Karpas-422 (cell line): ENCODE results near the gene AFG3L2. TPM values are rescaled to one million over a fixed set of nuclear protein-coding genes. Genes with fewer than 3 reads are reported as not detected.
"Not testable (repeated sequence)": the region's sequence is repeated elsewhere in the genome, so short reads cannot be mapped to it uniquely, and the experiment has no call there.

ENCODE experiments used
- DNase-seq: peaks from one replicate; pipeline ENCODE4 v3.0.0-alpha.2; 2015
- H2AFZ ChIP-seq: fragments of 200-600 bp; sonication (generic); 2 replicates; pipeline ENCODE4 v1.6.1; 2014; ENCODE audit warnings: antibody characterized with exemption, low read length, mixed read lengths
- H3K27ac ChIP-seq: fragments of 200-600 bp; sonication (generic); 2 replicates; pipeline ENCODE4 v1.5.1; 2014; ENCODE audit warnings: mild to moderate bottlenecking, low read length, moderate library complexity
- H3K27me3 ChIP-seq: fragments of 200-600 bp; sonication (generic); 2 replicates; pipeline ENCODE4 v1.6.1; 2014; ENCODE audit warnings: low read length, mixed read lengths
- H3K36me3 ChIP-seq: fragments of 200-600 bp; sonication (generic); 2 replicates; pipeline ENCODE4 v1.6.1; 2014; ENCODE audit warnings: low read length, mixed read lengths; ENCODE audit not compliant: insufficient read depth
- H3K4me1 ChIP-seq: fragments of 200-600 bp; sonication (generic); 2 replicates; pipeline ENCODE4 v1.6.1; 2014; ENCODE audit warnings: mild to moderate bottlenecking, low read length, mixed read lengths
- H3K4me2 ChIP-seq: fragments of 200-600 bp; sonication (generic); 2 replicates; pipeline ENCODE4 v1.6.1; 2014; ENCODE audit warnings: low read length, low read depth, mild to moderate bottlenecking; ENCODE audit not compliant: poor library complexity, severe bottlenecking
- H3K4me3 ChIP-seq: fragments of 200-600 bp; sonication (generic); 2 replicates; pipeline ENCODE4 v1.5.1; 2014; ENCODE audit warnings: mild to moderate bottlenecking, antibody characterized with exemption, low read length, mixed read lengths
- H3K79me2 ChIP-seq: fragments of 200-600 bp; sonication (generic); 2 replicates; pipeline ENCODE4 v1.6.1; 2014; ENCODE audit warnings: mild to moderate bottlenecking, low read length, mixed read lengths
- H3K9ac ChIP-seq: fragments of 200-600 bp; sonication (generic); 2 replicates; pipeline ENCODE4 v1.6.0; 2014; ENCODE audit warnings: low read length
- H3K9me2 ChIP-seq: fragments of 200-600 bp; sonication (generic), shearing (Covaris generic); replicated peaks from 2 replicates; pipeline ENCODE4 v1.6.0; 2014; ENCODE audit warnings: mild to moderate bottlenecking, low read length, moderate library complexity; ENCODE audit not compliant: insufficient read depth
- H3K9me3 ChIP-seq: fragments of 300-700, 200-600 bp; sonication (generic); 2 replicates; pipeline ENCODE4 v1.6.1; 2014; ENCODE audit warnings: low read length, mixed read lengths
- H4K20me1 ChIP-seq: fragments of 200-600 bp; sonication (generic); 2 replicates; pipeline ENCODE4 v1.6.1; 2014; ENCODE audit warnings: mild to moderate bottlenecking, antibody characterized with exemption, low read length, low read depth; ENCODE audit not compliant: insufficient read depth
- total RNA-seq: library from RNA; depleted of rRNA; stranded (reverse); fragments of >200 nt; shearing (Covaris generic); gene quantifications from 2 replicates; pipeline ENCODE4 v1.2.3, GENCODE V29; 2014; ENCODE audit warnings: low replicate concordance

AFG3L2 gene
- total RNA-seq, 1 experiment from 2014 or later, result 34.2 TPM

DNA sequence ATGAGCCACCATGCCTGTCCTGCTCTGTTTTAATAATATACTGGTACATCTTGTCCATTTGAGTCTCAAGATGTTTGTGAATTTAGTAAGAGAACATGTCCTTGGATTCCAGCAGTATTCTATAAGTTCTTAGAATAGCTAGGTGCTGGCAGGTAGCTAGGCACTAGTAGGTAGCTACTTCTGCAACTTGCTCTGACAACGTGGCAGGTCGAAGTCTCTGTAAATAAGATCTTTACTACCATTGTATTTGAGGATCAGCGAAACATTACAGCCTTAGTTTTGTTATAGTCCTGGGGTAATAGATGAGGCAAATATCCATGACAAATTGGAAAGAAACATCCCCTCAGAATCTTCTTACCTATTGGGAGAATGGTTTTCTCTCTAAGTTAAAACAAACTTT lies 16.5 kb upstream of the AFG3L2 start:
- Histone ChIP-seq H3K4me2 (no peak overlapping the region), H3K9me3 (no peaks in the 10 kb centered on the region), H3K9me2 (no peaks in the 10 kb centered on the region), H2AFZ (no peak overlapping the region), H3K79me2 (no peaks in the 10 kb centered on the region), H3K4me3 (no peak overlapping the region), H3K36me3 (no peaks in the 10 kb centered on the region), H3K9ac (no peak overlapping the region), H3K27ac (no peak overlapping the region), H3K4me1 (no peaks in the 10 kb centered on the region), H3K27me3 (no peaks in the 10 kb centered on the region), H4K20me1 (no peaks in the 10 kb centered on the region)
- DNase-seq, result no peak

DNA sequence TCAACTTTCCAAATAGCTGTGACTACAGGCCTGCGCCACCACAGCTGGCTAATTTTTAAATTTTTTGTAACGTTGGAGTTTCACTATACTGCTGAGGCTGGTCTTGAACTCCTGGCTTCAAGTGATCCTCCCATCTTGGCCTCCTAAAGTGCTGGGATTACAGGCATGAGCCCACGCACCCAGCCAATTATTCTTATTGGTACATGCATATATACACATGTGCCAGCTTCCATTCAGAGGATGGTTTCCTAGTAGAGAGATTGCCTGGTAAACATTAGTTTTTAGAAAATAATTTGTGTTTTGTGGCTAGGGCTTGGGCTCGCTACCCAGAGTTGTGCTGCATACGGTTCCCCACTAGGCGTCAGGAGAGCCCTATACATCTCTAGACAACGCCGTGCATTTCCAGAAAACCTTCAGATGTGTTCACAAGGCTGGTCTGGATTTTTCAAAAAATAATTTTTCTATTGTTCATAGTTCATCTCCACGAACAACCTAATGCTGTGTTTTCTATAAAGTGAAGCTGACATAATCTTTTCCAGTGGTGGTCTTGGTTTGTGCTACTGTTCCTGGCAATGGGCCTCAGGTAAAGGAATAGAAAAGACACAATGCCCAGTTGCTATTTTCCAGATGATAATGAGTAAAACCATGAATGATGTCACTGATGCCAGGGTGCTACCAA lies 14.6 kb upstream of the AFG3L2 start:
- Histone ChIP-seq H3K79me2 (no peaks in the 10 kb centered on the region), H3K9me2 (no peaks in the 10 kb centered on the region), H3K36me3 (no peaks in the 10 kb centered on the region), H3K4me1 (no peaks in the 10 kb centered on the region), H3K9ac (no peak overlapping the region), H3K4me3 (no peak overlapping the region), H3K9me3 (no peaks in the 10 kb centered on the region), H3K4me2 (no peak overlapping the region), H3K27ac (no peak overlapping the region), H3K27me3 (no peaks in the 10 kb centered on the region), H4K20me1 (no peaks in the 10 kb centered on the region), H2AFZ (no peak overlapping the region)
- DNase-seq, result peak; percentile 79

DNA sequence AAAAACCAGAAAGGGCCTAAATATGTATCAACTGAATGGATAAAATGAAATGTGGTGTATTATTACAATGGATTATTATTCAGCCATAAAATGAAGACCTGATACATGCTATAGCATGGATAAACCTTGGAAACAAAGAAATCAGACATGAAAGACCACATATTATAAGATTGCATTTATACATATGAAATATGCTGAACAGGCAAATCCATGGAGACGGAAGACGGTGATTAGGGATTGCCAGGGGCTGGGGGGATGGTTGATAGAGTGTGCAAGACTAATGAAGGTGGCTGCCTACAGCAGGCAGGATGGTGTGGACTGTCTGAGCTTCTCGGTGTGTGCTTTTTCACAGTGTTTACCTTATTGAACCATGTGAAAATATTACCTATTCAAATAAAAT lies 11.4 kb upstream of the AFG3L2 start:
- H3K4me1 ChIP-seq, result no peaks in the 10 kb centered on the region
- H3K27ac ChIP-seq, result no peak overlapping the region
- H3K9me3 ChIP-seq, result no peaks in the 10 kb centered on the region
- H3K36me3 ChIP-seq, result no peaks in the 10 kb centered on the region
- H3K9ac ChIP-seq, result no peak overlapping the region
- no peaks in the 10 kb centered on the region for H4K20me1 ChIP-seq
- H3K79me2 ChIP-seq, result no peaks in the 10 kb centered on the region
- H3K9me2 ChIP-seq, result no peaks in the 10 kb centered on the region
- no peak for DNase-seq
- H2AFZ ChIP-seq, result no peak overlapping the region
- no peak overlapping the region for H3K4me2 ChIP-seq
- H3K27me3 ChIP-seq, result no peaks in the 10 kb centered on the region
- no peak overlapping the region for H3K4me3 ChIP-seq

DNA sequence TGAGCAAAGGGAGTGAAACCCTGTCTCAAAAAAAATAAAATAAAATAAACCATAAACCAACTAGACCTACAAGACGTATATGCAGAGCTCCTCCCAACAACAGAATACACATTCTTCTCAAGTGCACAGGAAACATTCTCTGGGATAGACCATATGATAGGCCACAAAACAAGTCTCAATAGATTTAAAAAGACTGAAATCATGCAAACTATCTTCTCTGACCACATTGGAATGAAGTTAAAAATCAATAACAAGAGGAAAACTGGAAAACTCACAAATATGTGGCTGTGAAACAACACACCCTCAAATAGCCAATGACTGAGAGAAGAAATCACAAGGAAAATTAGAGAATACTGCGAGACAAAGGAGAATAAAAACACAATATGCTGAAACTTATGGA lies 7.2 kb upstream of the AFG3L2 start:
- Histone ChIP-seq H3K9me3 (no peaks in the 10 kb centered on the region), H3K36me3 (no peaks in the 10 kb centered on the region), H3K79me2 (no peaks in the 10 kb centered on the region), H3K9me2 (no peaks in the 10 kb centered on the region), H3K4me3 (no peak overlapping the region), H2AFZ (no peak overlapping the region), H4K20me1 (no peaks in the 10 kb centered on the region), H3K27me3 (no peaks in the 10 kb centered on the region), H3K9ac (no peak overlapping the region), H3K4me1 (no peaks in the 10 kb centered on the region), H3K4me2 (no peak overlapping the region), H3K27ac (no peak overlapping the region)
- DNase-seq, result no peak

DNA sequence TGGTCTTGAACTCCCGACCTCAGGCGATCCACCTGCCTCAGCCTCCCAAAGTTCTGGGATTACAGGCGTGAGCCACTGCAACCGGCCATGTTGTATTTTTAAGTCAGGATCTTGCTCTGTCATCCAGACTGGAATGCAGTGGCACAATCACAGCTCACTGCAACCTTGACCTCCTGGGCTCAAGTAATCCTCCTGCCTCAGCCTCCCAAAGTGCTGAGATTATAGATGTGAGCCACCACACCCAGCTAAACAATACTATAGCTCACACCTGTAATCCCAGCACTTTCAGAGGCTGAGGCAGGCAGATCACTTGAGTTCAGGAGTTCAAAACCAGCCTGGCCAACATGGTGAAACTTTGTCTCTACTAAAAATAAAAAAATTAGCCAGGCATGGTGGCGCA lies 6.7 kb upstream of the AFG3L2 start:
- H3K9me2 ChIP-seq, H3K9ac ChIP-seq, H2AFZ ChIP-seq, H4K20me1 ChIP-seq, H3K27ac ChIP-seq, H3K27me3 ChIP-seq, H3K4me1 ChIP-seq, H3K79me2 ChIP-seq, H3K9me3 ChIP-seq, H3K36me3 ChIP-seq, H3K4me2 ChIP-seq, DNase-seq, H3K4me3 ChIP-seq: not testable (repeated sequence)

DNA sequence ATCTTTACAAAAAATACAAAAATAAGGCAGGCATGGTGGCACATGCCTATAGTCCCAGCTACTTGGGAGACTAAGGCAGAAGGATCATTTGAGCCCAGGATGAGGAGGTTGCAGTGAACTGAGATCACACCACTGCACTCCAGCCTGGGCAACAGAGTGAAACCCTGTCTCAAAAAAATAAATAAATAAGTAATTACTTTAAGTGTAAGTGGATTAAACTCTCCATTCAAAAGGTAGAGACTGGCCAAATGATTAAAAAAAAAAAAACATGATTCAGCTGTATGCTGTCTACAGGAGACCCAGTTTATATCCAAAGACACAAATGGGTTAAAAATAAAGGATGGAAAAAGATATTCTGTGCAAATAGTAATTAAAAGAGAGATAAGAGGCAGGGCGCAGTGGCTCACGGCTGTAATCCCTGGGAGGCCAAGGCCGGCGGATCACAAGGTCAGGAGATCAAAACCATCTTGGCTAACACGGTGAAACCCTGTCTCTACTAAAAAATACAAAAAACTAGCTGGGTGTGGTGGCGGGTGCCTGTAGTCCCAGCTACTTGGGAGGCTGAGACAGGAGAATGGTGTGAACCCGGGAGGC lies 5.3 kb upstream of the AFG3L2 start:
- not testable (repeated sequence) for H3K27me3 ChIP-seq, H3K79me2 ChIP-seq, DNase-seq, H3K36me3 ChIP-seq, H4K20me1 ChIP-seq, H3K9me3 ChIP-seq, H2AFZ ChIP-seq, H3K9me2 ChIP-seq, H3K9ac ChIP-seq, H3K27ac ChIP-seq, H3K4me2 ChIP-seq, H3K4me3 ChIP-seq, H3K4me1 ChIP-seq

DNA sequence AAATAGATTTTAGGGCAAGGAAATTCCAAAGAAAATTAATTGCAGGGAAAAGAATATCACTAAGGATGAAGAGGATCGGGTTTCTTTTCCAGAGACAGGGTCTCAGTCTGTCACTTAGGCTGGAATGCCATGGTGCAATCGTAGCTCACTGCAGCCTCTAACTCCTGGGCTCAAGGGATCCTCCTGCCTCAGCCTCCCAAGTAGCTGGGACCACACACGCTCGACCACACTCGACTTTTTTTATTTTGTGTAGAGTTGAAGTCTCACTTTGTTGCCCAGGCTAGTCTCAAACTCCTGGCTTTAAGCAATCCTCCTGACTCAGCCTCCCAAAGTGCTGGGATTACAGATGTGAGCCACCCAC lies 1.2 kb upstream of the AFG3L2 start:
- H3K9ac ChIP-seq, result peak overlapping the region; percentile 72; the same call in 1 of the 2 replicates
- H3K9me2 ChIP-seq, DNase-seq, H3K27ac ChIP-seq, H3K36me3 ChIP-seq, H3K9me3 ChIP-seq, H3K27me3 ChIP-seq, H3K4me3 ChIP-seq: not testable (repeated sequence)
- peak overlapping the region; percentile 74 for H3K4me2 ChIP-seq
- peak overlapping the region; percentile 73; the same call in 1 of the 2 replicates for H2AFZ ChIP-seq
- H4K20me1 ChIP-seq, result peaks cover 15% of the 10 kb centered on the region; the same call in 1 of the 2 replicates
- H3K79me2 ChIP-seq, result peaks cover 36% of the 10 kb centered on the region
- H3K4me1 ChIP-seq, result peaks cover 28% of the 10 kb centered on the region

DNA sequence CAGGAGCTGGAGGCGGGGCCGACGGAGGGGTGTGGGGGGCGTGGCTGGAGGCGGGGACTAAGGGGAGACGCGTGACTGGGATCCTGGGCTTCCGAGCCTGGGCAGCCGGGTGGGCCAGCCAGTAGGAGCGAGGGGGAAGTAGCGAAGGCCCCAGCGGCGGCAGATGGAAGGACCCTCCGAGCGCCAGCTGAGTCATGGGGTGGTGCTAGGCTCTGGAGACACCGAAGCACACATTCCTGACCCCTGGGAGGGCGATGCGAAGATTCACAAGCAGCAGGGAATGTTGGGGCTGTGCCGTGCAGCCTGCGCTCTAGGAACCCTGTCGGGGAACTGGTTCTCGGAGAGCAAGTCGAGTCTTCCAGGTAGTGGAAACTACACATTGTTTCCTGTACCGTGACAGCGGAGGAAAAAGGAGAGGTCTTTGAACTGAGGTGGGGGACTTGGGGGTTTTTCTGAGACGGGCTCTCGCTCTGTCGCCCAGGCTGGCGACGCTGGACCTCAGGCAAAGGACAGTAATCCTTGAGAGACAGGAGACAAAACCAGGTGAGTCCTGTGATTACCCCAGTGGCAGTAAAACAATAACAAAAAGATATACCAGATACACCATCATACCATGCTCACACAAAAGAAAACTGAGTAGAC lies 650 bp upstream of the AFG3L2 start:
- Histone ChIP-seq H3K36me3 (peaks cover 13% of the 10 kb centered on the region; the same call in 1 of the 2 replicates), H3K4me2 (peak overlapping the region; percentile 74), H3K9me3 (no peaks in the 10 kb centered on the region), H3K4me1 (peaks cover 28% of the 10 kb centered on the region), H3K9me2 (no peaks in the 10 kb centered on the region), H3K4me3 (peak overlapping the region; percentile 70), H3K79me2 (peaks cover 41% of the 10 kb centered on the region), H4K20me1 (peaks cover 20% of the 10 kb centered on the region), H3K27me3 (no peaks in the 10 kb centered on the region), H3K9ac (peak overlapping the region; percentile 72), H3K27ac (no peak overlapping the region), H2AFZ (peak overlapping the region; percentile 73; the same call in 1 of the 2 replicates)
- DNase-seq, result no peak
